K562 (cell line): ENCODE data around the gene SERTM1. TPM values are rescaled to one million over a fixed set of nuclear protein-coding genes. Genes with fewer than 3 reads are reported as not detected.

Experiments used
- CCAR2 ChIP-seq: fragments of 200-400 bp; formaldehyde crosslinking; IDR thresholded peaks from 2 replicates; pipeline ENCODE4 v1.6.1; 2017; ENCODE audit warnings: mild to moderate bottlenecking, low read depth, low read length
- MGA ChIP-seq: fragments of 450-650 bp; IDR thresholded peaks from 2 replicates; pipeline ENCODE4 v1.6.1; 2016; ENCODE audit warnings: mild to moderate bottlenecking, moderate library complexity
- ZBTB43 ChIP-seq: sonication (generic); formaldehyde crosslinking; IDR thresholded peaks from 2 replicates; pipeline ENCODE4 v1.8.0; 2023; ENCODE audit warnings: mild to moderate bottlenecking, missing genetic modification reagents
- polyA plus RNA-seq, 8 experiments: library from polyadenylated mRNA; depleted of rRNA in 4 of 8; stranded (reverse) in 5 of 8; unstranded in 3 of 8; fragments of >200 nt; fragmentation: Nextera tagmentation in 2 of 8; fragmentation: Illumina TruSeq in 1 of 8; extraction: Ambion mirVana in 2 of 8; extraction: Trizol in 1 of 8; gene quantifications; 2 replicates each; pipeline versions ENCODE4 v1.2.1 to v1.2.3, GENCODE V29; 2011 to 2014; ENCODE audit warnings: inconsistent platforms in 1 of 8, missing spikeins in 1 of 8
- total RNA-seq, 7 experiments: library from RNA; depleted of rRNA in 6 of 7; stranded (reverse); fragments of >200 nt in 6 of 7; fragmentation: Illumina TruSeq in 2 of 7; extraction: Trizol in 2 of 7; gene quantifications; 2 replicates each; pipeline versions ENCODE4 v1.2.1 to v1.2.3, GENCODE V29; 2011 to 2021; ENCODE audit warnings: low replicate concordance in 1 of 7

Gene SERTM1
- total and polyA plus RNA-seq, 9 of the 15 experiments (the other 6 are each of a cell fraction or from before 2014, with no cell fraction given), result not detected

GRCh38 chr13:36665630-36666029 lies 8.2 kb upstream of the SERTM1 start (continued):
- TF ChIP-seq MGA (no peak), ZBTB43 (CRISPR knock-in tag) (no peak), CCAR2 (no peak)
